GM23248 (cell line): ENCODE measurements around the gene PAQR6. TPM values are rescaled to one million over a fixed set of nuclear protein-coding genes. Genes with fewer than 3 reads are reported as not detected.

Source experiments
- DNase-seq: peaks from one replicate; pipeline ENCODE4 v3.0.0-alpha.2; 2015
- H2AFZ ChIP-seq: fragments of 200-600 bp; sonication (generic); 2 replicates; pipeline ENCODE4 v1.6.1; 2016; ENCODE audit warnings: antibody characterized with exemption
- H3F3A ChIP-seq: fragments of 200-600 bp; sonication (generic); 2 replicates; pipeline ENCODE4 v1.6.1; 2016; ENCODE audit warnings: mild to moderate bottlenecking, antibody characterized with exemption, mixed run types; ENCODE audit not compliant: insufficient read depth
- H3K27ac ChIP-seq: fragments of 200-600 bp; sonication (generic); 2 replicates; pipeline ENCODE4 v1.5.1; 2016; ENCODE audit warnings: mild to moderate bottlenecking
- H3K27me3 ChIP-seq: fragments of 200-600 bp; sonication (generic); replicated peaks from 2 replicates; pipeline ENCODE4 v1.6.1; 2016; ENCODE audit warnings: mild to moderate bottlenecking; ENCODE audit not compliant: insufficient read depth
- H3K36me3 ChIP-seq: fragments of 200-600 bp; sonication (generic); 2 replicates; pipeline ENCODE4 v1.6.1; 2016; ENCODE audit warnings: low read depth, mild to moderate bottlenecking
- H3K4me1 ChIP-seq: fragments of 200-600 bp; sonication (generic); 2 replicates; pipeline ENCODE4 v1.6.1; 2016; ENCODE audit warnings: mild to moderate bottlenecking; ENCODE audit not compliant: insufficient read depth
- H3K4me2 ChIP-seq: fragments of 200-600 bp; sonication (generic); one replicate; pipeline ENCODE4 v1.6.1; 2016; ENCODE audit warnings: mild to moderate bottlenecking; ENCODE audit not compliant: unreplicated experiment
- H3K4me3 ChIP-seq: fragments of 200-600 bp; sonication (generic); 2 replicates; pipeline ENCODE4 v1.5.1; 2016; ENCODE audit warnings: mild to moderate bottlenecking
- H3K79me2 ChIP-seq: fragments of 200-600 bp; sonication (generic); 2 replicates; pipeline ENCODE4 v1.6.1; 2016; ENCODE audit warnings: mild to moderate bottlenecking; ENCODE audit not compliant: insufficient read depth
- H3K9ac ChIP-seq: fragments of 200-600 bp; sonication (generic); 2 replicates; pipeline ENCODE4 v1.6.1; 2016; ENCODE audit warnings: mild to moderate bottlenecking
- H3K9me2 ChIP-seq: fragments of 200-600 bp; sonication (generic); 2 replicates; pipeline ENCODE4 v1.6.1; 2016; ENCODE audit warnings: mixed run types, mild to moderate bottlenecking, moderate library complexity; ENCODE audit not compliant: insufficient read depth
- H3K9me3 ChIP-seq: fragments of 200-600 bp; sonication (generic); one replicate; pipeline ENCODE4 v1.6.1; 2017; ENCODE audit warnings: low read depth
- H4K20me1 ChIP-seq: fragments of 200-600 bp; sonication (generic); 2 replicates; pipeline ENCODE4 v1.6.0; 2016; ENCODE audit not compliant: insufficient read depth
- EZH2 ChIP-seq: fragments of 200-600 bp; sonication (generic); IDR thresholded peaks from 2 replicates; pipeline ENCODE4 v1.6.1; 2018; ENCODE audit warnings: antibody characterized with exemption, mild to moderate bottlenecking; ENCODE audit not compliant: insufficient read depth, poor library complexity, severe bottlenecking
- EZH2phosphoT487 ChIP-seq: fragments of 200-600 bp; sonication (generic); IDR thresholded peaks from 2 replicates; pipeline ENCODE4 v1.6.1; 2018; ENCODE audit warnings: antibody characterized with exemption, moderate library complexity, mild to moderate bottlenecking, low read depth; ENCODE audit not compliant: insufficient read depth
- WGBS, 2 experiments: methylation state at CpG; one replicate each; pipeline ENCODE4 v1.1.6; 2015 to 2017; ENCODE audit warnings: low lambda C conversion rate in 2 of 2, low coverage in 1 of 2; ENCODE audit errors: missing lambda C conversion rate in 2 of 2; 5-methylcytosine and 5-hydroxymethylcytosine counted together
- in situ Hi-C: fragments of 300-500 bp; cut with MboI; formaldehyde crosslinking; loops from 2 replicates; pipeline ENCODE4 v1.15.0; 2020
- polyA plus RNA-seq: library from polyadenylated mRNA; unstranded; fragments of >200 nt; fragmentation: Nextera tagmentation; extraction: Ambion mirVana; gene quantifications from 2 replicates; pipeline ENCODE4 v1.2.1, GENCODE V29; 2016
- total RNA-seq: library from RNA; depleted of rRNA; stranded (reverse); fragments of >200 nt; shearing (Covaris generic); gene quantifications from 2 replicates; pipeline ENCODE4 v1.2.3, GENCODE V29; 2014; rRNA removed

The PAQR6 gene, protein sequence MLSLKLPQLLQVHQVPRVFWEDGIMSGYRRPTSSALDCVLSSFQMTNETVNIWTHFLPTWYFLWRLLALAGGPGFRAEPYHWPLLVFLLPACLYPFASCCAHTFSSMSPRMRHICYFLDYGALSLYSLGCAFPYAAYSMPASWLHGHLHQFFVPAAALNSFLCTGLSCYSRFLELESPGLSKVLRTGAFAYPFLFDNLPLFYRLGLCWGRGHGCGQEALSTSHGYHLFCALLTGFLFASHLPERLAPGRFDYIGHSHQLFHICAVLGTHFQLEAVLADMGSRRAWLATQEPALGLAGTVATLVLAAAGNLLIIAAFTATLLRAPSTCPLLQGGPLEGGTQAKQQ
- total RNA-seq = 0.54 and 0.63 TPM in 2 replicates
- polyA plus RNA-seq = 0.38 and 0.81 TPM in 2 replicates

DNA sequence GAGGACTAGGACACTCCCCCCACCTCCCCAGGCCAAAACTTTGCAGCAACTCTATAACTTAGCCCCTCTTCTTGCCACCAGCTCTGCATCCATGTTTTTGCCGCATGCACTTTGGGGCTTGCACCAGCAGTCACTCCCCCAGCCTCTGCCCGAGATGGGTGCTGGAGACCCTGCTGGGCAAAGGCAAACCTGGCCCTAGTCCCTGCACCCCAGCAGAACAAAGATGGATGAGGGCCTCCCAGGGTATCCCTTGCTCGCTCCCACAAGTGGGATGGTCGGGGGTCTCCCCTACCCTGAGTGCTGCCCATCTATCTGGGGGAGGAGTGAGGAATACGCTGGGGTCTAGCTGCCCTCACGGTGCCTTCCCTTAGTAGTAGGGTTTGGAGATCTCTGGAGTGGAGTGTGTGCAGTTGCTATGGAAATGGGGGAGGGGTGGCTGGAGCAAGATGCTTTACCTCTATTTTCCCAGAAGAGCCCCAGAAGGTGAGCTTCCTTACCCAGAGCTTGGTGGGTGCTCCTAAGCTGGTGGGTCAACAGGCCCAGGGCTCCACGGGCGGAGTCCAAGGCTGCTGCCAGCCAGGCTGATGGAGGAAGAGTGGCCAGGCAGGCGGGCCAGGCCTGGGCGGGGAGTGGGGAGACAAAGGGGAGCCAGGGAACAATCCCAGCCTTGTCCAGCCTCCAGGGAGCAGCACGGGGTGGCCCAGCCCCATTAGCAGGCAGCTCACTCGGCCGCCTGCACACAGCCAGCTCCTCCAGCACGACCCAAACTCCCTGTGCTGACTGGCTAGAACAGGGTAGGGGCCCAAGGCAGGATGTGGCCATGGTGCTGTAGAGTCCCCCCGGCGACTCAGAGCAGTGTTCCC lies at the start of gene PAQR6:
PAQR6 (minus strand) TSS at position 597 of the 863 bp plus-strand sequence. CDS start 1,325 bp downstream, outside the sequence.
- Histone ChIP-seq H4K20me1 (no peaks in the 10 kb centered on the region), H3K27ac (no peak within 1 kb of the TSS), H2AFZ (no peak within 1 kb of the TSS), H3K27me3 (no peaks in the 10 kb centered on the region), H3K9ac (no peak within 1 kb of the TSS), H3K4me2 (no peak within 1 kb of the TSS), H3K4me1 (no peaks in the 10 kb centered on the region), H3K79me2 (no peaks in the 10 kb centered on the region), H3K9me2 (no peaks in the 10 kb centered on the region), H3K36me3 (peaks cover 12% of the 10 kb centered on the region), H3F3A (peaks cover 4% of the 10 kb centered on the region; the same call in 1 of the 2 replicates), H3K9me3 (no peaks in the 10 kb centered on the region), H3K4me3 (no peak within 1 kb of the TSS)
- in situ Hi-C loops = no loop called here
- DNase-seq = peak; percentile 34
- TF ChIP-seq EZH2phosphoT487 = no peak
- no peak for TF ChIP-seq EZH2
- 30 to 34% methylated on average over 14 to 16 of the region's 16 CpGs for WGBS, 2 experiments

DNA sequence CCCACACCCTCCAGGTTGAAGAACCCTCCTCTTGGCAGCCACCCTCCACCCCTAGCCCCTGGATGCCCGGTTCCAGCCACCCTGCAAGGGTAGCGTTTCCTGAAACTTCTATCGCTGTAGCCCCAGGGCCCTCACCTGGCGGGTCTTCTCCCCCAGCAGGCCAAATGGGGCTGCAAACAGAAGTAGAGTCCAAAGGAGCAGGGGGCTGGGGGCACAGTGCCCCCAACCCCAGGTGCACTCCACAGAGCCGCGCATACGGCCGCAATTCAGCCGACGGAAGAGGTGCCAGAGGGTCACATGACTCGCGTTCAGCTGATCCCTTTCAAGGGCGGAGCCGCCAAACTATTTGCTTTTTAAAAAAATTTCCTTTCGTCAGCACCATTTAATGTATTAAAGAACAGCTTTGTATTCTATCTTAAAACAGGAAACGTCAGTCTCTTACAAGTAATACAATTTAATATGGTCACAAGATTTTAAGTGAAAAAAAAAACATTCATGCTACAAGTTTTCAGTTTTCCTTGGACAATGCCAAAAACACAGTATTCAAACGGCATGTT lies 47.6 kb upstream of the PAQR6 start, which contains the start of gene GLMP:
GLMP (minus strand) TSS at position 289 of the 557 bp plus-strand sequence; CDS start at position 255, 34 bp downstream.
- no peaks in the 10 kb centered on the region for H3K27me3 ChIP-seq
- H3F3A ChIP-seq = peaks cover 6% of the 10 kb centered on the region
- peak within 1 kb of the TSS; percentile 97 for H3K4me2 ChIP-seq
- H3K9me2 ChIP-seq = no peaks in the 10 kb centered on the region
- peak; percentile 87 for DNase-seq
- H3K36me3 ChIP-seq = no peaks in the 10 kb centered on the region
- no peaks in the 10 kb centered on the region for H3K9me3 ChIP-seq
- no peaks in the 10 kb centered on the region for H4K20me1 ChIP-seq
- H3K27ac ChIP-seq = no peak within 1 kb of the TSS
- peak within 1 kb of the TSS; percentile 88 for H3K9ac ChIP-seq
- WGBS, 2 experiments = 1 to 3% methylated on average over 17 of the region's 17 CpGs
- H2AFZ ChIP-seq = peak within 1 kb of the TSS; percentile 99
- in situ Hi-C loops = no loop called here
- peaks cover 26% of the 10 kb centered on the region for H3K79me2 ChIP-seq
- TF ChIP-seq EZH2phosphoT487 = no peak
- no peak for TF ChIP-seq EZH2
- H3K4me3 ChIP-seq = peak within 1 kb of the TSS; percentile 97
- H3K4me1 ChIP-seq = peaks cover 16% of the 10 kb centered on the region

DNA sequence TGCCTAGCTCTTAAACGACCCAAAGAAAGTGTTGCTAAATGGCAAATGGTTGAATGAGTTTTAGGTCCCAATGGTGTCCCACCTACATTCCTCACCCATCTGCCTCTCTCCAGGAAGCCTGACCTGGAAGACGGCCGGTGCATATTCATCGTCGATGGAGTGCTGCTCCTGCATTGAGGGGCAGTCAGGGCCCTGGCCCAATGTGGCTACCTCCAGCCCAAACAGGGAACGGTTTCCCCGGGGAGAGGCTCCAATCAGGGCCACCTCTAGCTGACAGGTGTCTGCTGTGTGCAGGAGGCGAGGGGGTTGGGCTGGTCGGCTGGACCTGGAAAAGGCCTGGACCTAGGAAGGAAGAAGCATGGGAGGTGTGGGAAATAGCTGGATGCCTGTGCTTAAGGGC lies 46.0 kb upstream of the PAQR6 start:
- Histone ChIP-seq H3K9ac (no peak overlapping the region), H3K79me2 (peaks cover 42% of the 10 kb centered on the region), H4K20me1 (no peaks in the 10 kb centered on the region), H3K4me1 (peaks cover 16% of the 10 kb centered on the region), H2AFZ (no peak overlapping the region), H3K27me3 (no peaks in the 10 kb centered on the region), H3F3A (peaks cover 6% of the 10 kb centered on the region), H3K9me3 (no peaks in the 10 kb centered on the region), H3K4me2 (no peak overlapping the region), H3K27ac (no peak overlapping the region), H3K9me2 (no peaks in the 10 kb centered on the region), H3K36me3 (0 out of 2 replicates have a peak, but pooled peaks cover 2% of the 10 kb centered on the region), H3K4me3 (no peak overlapping the region)
- no peak for DNase-seq
- TF ChIP-seq EZH2phosphoT487 (no peak), EZH2 (no peak)
- in situ Hi-C loops = no loop called here
- 91 to 92% methylated on average over 8 to 9 of the region's 9 CpGs for WGBS, 2 experiments

DNA sequence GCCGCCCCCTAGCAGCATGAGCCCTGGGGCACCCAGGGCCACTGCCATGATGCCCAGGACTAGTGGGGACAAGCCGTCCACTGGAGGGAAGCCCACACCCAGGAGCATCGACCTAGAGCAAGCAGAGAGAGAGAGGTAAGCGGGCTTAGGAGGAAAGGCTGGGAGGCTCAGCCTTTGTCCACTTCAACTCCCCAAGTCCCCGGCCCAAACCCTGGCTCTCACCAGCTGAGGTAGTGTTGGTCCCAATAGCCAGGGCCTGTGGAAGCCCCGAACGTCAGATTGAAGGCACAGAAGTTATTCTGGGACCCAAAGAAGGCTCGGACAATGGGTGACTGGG lies 45.2 kb upstream of the PAQR6 start:
- no peak overlapping the region for H3K27ac ChIP-seq
- no peaks in the 10 kb centered on the region for H3K27me3 ChIP-seq
- H3K9ac ChIP-seq = no peak overlapping the region
- H3K36me3 ChIP-seq = 0 out of 2 replicates have a peak, but pooled peaks cover 7% of the 10 kb centered on the region
- no peaks in the 10 kb centered on the region for H4K20me1 ChIP-seq
- peaks cover 49% of the 10 kb centered on the region for H3K79me2 ChIP-seq
- TF ChIP-seq EZH2phosphoT487 (no peak), EZH2 (no peak)
- peaks cover 6% of the 10 kb centered on the region for H3F3A ChIP-seq
- H3K9me2 ChIP-seq = no peaks in the 10 kb centered on the region
- H3K4me3 ChIP-seq = no peak overlapping the region
- no peaks in the 10 kb centered on the region for H3K9me3 ChIP-seq
- in situ Hi-C loops = no loop called here
- no peak overlapping the region for H2AFZ ChIP-seq
- WGBS, 2 experiments = 79 to 86% methylated on average over 8 of the region's 8 CpGs
- H3K4me1 ChIP-seq = peaks cover 16% of the 10 kb centered on the region
- no peak overlapping the region for H3K4me2 ChIP-seq
- no peak for DNase-seq
